Esophagus muscularis mucosa (tissue), 3 donors: ENCODE data around the gene PTBP1.
A peak's percentile ranks its signal among the peaks of the same experiment; 100 is the strongest.

Source experiments
- POLR2A ChIP-seq: fragments of 450-650 bp; IDR thresholded peaks from one replicate; pipeline ENCODE4 v1.6.1; 2017; ENCODE audit warnings: antibody characterized with exemption, moderate library complexity, mild to moderate bottlenecking, low read depth
- TF ChIP-seq, protein P1 (sequence below), 3 experiments: fragments of 200-600 bp in 2 of 3; fragments of 450-650 bp in 1 of 3; sonication (generic) in 2 of 3; IDR thresholded peaks; one replicate each; pipeline ENCODE4 v1.5.1; 2017 to 2019; ENCODE audit warnings: antibody characterized with exemption in 3 of 3, mild to moderate bottlenecking in 2 of 3, moderate library complexity in 1 of 3

DNA sequence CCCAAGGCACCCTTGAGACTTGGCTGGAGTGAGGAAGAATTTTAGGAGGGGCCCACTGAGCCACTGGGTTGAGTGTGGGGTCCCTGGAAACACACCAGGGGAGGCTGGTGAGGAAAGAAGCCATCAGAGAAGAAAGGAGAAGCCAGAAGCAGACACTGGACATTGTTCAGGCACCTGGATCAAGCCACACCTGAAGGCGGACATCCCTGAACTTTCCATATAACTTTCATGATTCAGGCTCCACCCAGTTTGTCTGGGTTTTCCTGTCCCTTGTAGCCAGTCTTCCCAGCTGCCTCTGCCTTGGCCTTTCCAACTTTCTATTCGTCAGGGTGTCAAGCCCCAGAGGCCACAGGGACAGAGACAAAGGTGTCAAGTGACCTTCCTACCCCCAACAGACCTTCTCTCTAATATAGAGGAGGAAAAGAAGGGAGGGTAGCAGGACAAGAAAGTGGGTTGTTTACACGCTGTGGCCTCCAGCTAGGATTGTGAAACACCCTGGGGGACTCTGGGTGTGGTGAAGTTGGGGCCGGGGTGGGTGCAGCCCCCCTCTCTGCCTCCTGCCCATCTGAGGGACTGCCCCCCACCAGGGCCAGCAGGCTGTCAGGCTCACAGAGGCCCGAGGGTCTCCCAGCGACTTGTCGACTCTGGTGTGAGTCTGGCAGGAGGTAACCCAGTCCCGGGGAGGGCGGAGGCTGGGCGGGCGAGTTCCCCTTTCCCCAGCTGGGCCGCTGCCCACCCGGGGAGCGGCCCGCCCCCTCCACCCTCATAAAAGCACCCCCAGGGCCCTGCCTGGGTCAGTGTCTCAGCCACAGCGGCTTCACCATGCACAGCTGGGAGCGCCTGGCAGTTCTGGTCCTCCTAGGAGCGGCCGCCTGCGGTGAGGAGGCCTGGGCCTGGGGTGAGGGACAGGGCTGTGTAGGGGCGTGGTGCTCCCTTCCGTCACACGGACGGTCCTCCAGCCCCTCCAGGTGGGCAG is 61.9 kb downstream of the PTBP1 start, which contains the start of gene CFD:
- TF ChIP-seq POLR2A, result peak; percentile 56
- TF ChIP-seq, protein P1, sequence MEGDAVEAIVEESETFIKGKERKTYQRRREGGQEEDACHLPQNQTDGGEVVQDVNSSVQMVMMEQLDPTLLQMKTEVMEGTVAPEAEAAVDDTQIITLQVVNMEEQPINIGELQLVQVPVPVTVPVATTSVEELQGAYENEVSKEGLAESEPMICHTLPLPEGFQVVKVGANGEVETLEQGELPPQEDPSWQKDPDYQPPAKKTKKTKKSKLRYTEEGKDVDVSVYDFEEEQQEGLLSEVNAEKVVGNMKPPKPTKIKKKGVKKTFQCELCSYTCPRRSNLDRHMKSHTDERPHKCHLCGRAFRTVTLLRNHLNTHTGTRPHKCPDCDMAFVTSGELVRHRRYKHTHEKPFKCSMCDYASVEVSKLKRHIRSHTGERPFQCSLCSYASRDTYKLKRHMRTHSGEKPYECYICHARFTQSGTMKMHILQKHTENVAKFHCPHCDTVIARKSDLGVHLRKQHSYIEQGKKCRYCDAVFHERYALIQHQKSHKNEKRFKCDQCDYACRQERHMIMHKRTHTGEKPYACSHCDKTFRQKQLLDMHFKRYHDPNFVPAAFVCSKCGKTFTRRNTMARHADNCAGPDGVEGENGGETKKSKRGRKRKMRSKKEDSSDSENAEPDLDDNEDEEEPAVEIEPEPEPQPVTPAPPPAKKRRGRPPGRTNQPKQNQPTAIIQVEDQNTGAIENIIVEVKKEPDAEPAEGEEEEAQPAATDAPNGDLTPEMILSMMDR (IDR thresholded peaks at IDR 0.05), result no peak
